NCI-H2029 (cell line): ENCODE results near the gene ST3GAL5.
A peak's percentile ranks its signal among the peaks of the same experiment; 100 is the strongest.
"Not testable (repeated sequence)": the region's sequence is repeated elsewhere in the genome, so short reads cannot be mapped to it uniquely, and the experiment has no call there.

ENCODE experiments used
- DNase-seq: peaks from one replicate; lab custom pipeline; 2025; lab: John Stamatoyannopoulos, UW

Gene ST3GAL5

GRCh38 chr2:85917887-85918795 is 29.4 kb upstream of the ST3GAL5 start:
- no peak for DNase-seq

DNA sequence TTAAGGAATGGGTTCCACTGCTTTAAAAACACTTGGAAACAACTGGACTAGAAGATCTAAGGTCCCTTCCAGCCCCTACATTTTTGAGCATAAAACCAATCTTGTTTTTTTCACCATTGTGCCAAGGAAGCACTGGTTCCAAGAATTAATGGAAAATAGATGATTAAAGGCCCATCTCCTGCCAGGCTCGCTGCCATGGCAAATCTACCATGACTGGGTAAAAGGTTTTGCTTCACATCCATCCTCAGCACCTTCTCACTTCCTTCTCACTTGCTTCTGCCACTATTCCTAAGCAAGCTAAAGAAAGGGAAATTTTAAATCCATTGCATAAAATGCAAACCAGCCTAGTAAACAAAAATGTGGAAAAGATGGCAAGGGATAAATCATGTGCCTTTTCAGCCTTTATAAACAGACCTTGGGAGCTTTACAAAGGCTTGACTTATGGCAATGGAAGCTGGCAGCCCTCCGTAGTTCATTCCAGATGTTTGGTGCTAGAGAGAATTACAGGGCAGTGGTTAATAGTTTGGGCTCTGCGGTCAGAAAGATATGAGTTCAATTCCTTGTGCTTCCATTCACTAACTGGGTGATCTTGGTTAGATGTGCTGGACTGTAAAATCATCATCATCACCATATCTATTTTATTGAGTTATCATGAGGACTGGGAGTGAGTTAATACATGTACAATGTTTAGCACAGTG is 27.0 kb upstream of the ST3GAL5 start:
- no peak for DNase-seq

GRCh38 chr2:85914922-85915321 is 26.1 kb upstream of the ST3GAL5 start:
- DNase-seq = peak; percentile 12

GRCh38 chr2:85913884-85914881 is 25.4 kb upstream of the ST3GAL5 start:
- DNase-seq = no peak

GRCh38 chr2:85911814-85912692 is 23.3 kb upstream of the ST3GAL5 start:
- no peak for DNase-seq

DNA sequence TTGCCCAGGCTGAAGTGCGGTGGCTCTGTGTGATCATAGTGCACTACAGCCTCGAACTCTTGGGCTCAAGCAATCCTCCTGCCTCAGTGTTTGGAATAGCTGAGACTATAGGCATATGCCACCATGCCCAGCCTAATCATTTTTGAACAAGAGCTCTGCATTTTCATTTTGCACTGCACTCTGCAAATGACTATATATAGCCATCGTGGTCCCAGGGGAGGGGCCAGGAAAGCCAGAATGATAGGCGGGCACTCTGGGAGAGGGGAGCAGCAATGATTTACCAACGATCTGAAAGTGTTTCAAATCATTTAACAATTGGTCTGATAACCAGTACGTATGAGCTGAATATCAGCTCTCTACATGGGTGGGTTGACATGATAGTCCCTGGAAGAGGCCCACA is 22.3 kb upstream of the ST3GAL5 start:
- DNase-seq = no peak

GRCh38 chr2:85909005-85909404 is 20.2 kb upstream of the ST3GAL5 start:
- DNase-seq = no peak

DNA sequence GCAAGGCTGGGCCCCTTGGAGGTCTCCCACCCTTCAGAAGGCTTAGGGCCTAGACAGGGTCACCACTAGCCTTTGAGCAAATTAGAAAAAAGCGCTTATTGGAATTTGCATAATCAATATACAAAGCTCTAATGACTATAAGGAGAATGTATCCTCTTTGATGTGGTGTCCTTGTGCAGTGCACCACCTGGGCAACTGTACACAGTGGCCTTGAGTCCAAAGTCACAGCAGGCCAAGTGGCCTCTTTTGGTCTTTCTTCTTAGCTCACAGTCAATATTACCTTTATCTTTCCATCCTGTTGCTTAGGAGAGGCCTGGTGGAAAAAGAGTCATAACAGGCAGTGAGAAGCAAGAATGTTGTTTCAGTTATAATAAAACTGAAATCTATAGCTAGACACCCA is 19.7 kb upstream of the ST3GAL5 start:
- DNase-seq = no peak

DNA sequence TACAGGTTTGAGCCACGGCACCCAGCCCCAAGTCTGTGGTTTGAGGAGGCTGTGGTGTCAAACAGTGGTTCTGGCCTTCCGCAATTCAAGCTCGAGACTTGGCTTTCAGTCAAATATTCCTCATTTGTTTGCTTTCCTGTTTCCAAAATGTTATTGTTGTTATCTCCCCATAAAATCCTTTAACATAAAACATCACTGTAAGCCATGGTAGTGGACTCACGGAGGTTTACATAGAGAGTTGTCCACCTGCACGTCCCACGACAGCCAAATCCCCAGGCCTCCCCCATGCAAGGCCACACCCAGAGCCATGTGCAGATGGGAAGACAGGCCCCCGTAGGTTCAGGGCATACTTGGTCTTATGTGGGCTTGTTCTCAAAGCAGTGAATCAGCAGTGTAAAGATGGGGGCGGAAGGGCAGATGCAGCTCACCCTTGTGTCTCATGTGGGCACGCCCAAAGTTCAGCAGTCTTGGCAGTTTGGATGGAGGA is 18.9 kb upstream of the ST3GAL5 start:
- no peak for DNase-seq

GRCh38 chr2:85906748-85907147 is 18.0 kb upstream of the ST3GAL5 start:
- DNase-seq = no peak

- DNase-seq = no peak
These were observed 17.1 kb upstream of the ST3GAL5 start for GRCh38 chr2:85905891-85906290.

GRCh38 chr2:85905187-85905666 is 16.4 kb upstream of the ST3GAL5 start:
- no peak for DNase-seq

DNA sequence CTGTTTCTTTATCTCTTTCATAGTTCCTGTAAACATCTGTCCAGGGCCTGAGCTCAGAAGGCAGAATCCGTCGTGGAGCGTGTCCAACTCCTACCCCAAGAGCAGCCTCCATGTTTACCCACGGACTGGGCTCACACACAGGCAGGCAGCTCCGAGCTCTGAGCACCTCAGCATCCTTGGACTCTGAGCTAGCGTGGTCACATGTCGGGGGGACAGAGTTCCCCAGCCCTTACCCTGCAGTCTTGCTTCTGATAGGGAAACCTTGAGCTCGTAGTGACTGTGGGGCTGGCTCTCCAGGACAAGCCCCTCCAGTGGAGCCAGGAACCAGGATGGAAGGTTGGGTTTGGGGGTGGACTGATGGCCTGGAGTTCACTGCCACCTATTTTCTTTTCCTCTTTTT is 15.1 kb upstream of the ST3GAL5 start:
- no peak for DNase-seq

DNA sequence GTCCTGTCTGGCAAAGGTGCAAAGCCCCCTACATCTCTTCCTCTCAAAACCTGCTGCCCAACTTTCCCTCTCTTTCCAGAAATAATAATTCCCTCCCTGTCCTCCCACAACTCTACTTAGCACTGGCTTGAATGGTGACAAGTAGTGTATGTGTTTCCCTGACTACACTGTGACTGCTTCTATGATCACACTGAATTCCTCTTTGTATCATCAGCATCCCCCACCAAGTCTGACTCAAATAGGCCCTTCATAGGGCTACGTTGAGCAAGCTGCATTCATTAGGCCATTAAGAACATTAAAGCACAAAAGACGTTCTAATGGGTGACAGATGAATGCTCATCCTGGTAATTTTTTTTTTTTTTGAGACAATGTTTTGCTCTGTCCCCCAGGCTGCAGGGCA is 13.7 kb upstream of the ST3GAL5 start:
- DNase-seq = no peak

DNA sequence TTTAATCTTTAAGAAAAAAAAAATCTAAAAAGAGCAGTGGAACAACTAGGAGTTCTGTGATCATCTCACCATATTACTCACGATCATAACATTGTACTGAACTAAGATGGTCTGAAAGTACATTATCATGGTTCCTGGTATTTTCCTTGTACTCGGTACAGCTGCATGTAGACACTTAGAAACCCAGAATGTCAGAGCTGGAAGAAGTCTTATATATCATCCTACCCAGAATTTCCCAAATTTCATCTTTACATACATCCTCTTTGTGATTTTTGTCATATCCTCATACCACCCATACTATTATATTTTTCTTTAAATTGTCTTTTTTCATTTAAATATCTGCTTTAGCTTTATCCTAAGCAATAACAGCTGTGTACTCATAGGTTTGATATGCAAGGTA is 12.4 kb upstream of the ST3GAL5 start:
- DNase-seq = no peak

- DNase-seq = no peak
These were observed 11.6 kb upstream of the ST3GAL5 start for GRCh38 chr2:85900366-85900765.

DNA sequence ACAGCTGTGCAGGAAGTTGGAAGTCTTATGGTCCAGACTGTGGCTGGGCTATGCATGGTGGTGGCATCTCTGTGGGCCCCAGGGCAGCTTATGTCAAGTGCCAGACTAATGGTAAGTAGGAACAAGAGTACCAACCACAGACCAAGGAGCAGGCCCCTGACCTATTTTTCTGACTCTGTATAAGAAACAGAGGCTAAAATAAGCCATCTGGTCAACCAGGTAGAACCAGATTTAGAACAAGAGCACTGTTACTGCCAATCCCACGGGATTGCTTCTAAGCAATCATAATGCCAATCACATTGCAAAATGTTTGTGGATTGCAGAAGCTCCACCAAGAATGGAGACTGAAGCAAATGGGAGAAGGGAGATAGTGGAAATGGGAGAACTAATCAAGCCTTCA is 11.1 kb upstream of the ST3GAL5 start:
- no peak for DNase-seq

- no peak for DNase-seq
These were observed 10.5 kb upstream of the ST3GAL5 start for GRCh38 chr2:85899284-85899683.

- no peak for DNase-seq
These were observed 10.1 kb upstream of the ST3GAL5 start for GRCh38 chr2:85898881-85899280.

- not testable (repeated sequence) for DNase-seq
These were observed 5.9 kb upstream of the ST3GAL5 start for GRCh38 chr2:85894554-85895278.
